Progenitor cell of endocrine pancreas (in vitro differentiated cells): ENCODE measurements around the gene IQCK. TPM values are rescaled to one million over a fixed set of nuclear protein-coding genes. Genes with fewer than 3 reads are reported as not detected.

Experiments used
- DNase-seq: peaks from one replicate; pipeline ENCODE4 v3.0.0; 2021; ENCODE audit warnings: low spot score; ENCODE audit not compliant: unreplicated experiment
- H3K27ac Mint-ChIP-seq: 2 replicates; pipeline ENCODE4 v1.8.0; 2021; ENCODE audit warnings: mild to moderate bottlenecking, moderate library complexity, mixed read lengths
- H3K27me3 Mint-ChIP-seq: 2 replicates; pipeline ENCODE4 v1.8.0; 2021; ENCODE audit warnings: mixed read lengths
- H3K36me3 Mint-ChIP-seq: 2 replicates; pipeline ENCODE4 v1.8.0; 2022; ENCODE audit warnings: mixed read lengths; ENCODE audit not compliant: insufficient read depth
- H3K4me1 Mint-ChIP-seq: 2 replicates; pipeline ENCODE4 v1.8.0; 2021; ENCODE audit warnings: low read depth, mixed read lengths
- H3K4me3 Mint-ChIP-seq: 2 replicates; pipeline ENCODE4 v1.8.0; 2021; ENCODE audit warnings: low read depth, mild to moderate bottlenecking, moderate library complexity, mixed read lengths
- H3K9me3 Mint-ChIP-seq: 2 replicates; pipeline ENCODE4 v1.8.0; 2021; ENCODE audit warnings: low read depth, mixed read lengths
- CTCF ChIP-seq: fragments of 200-600 bp; sonication (generic); IDR thresholded peaks from one replicate; pipeline ENCODE4 v1.5.0; 2021; ENCODE audit warnings: antibody characterized with exemption, mild to moderate bottlenecking; ENCODE audit not compliant: unreplicated experiment
- total RNA-seq: library from RNA; stranded (reverse); gene quantifications from 2 replicates; pipeline ENCODE4 v1.2.1, GENCODE V29; 2021

The IQCK gene
- total RNA-seq, 1 donor from 2014 or later, result 33.2 TPM

- Mint-ChIP-seq H3K27ac (peak overlapping the region; percentile 70), H3K4me3 (no peak overlapping the region), H3K36me3 (no peaks in the 10 kb centered on the region), H3K9me3 (no peaks in the 10 kb centered on the region), H3K27me3 (no peaks in the 10 kb centered on the region), H3K4me1 (peaks cover 38% of the 10 kb centered on the region)
- no peak for DNase-seq
- no peak for TF ChIP-seq CTCF
Observed at GRCh38 chr16:19753815-19754643, 36.0 kb downstream of the IQCK start.

- H3K27me3 Mint-ChIP-seq, result no peaks in the 10 kb centered on the region
- peak overlapping the region; percentile 70 for H3K27ac Mint-ChIP-seq
- TF ChIP-seq CTCF, result no peak
- H3K4me3 Mint-ChIP-seq, result no peak overlapping the region
- DNase-seq, result no peak
- no peaks in the 10 kb centered on the region for H3K9me3 Mint-ChIP-seq
- peaks cover 32% of the 10 kb centered on the region for H3K4me1 Mint-ChIP-seq
- H3K36me3 Mint-ChIP-seq, result no peaks in the 10 kb centered on the region
Observed at GRCh38 chr16:19754644-19755036, 36.6 kb downstream of the IQCK start.

GRCh38 chr16:19755268-19755667 lies 37.2 kb downstream of the IQCK start:
- no peaks in the 10 kb centered on the region for H3K9me3 Mint-ChIP-seq
- DNase-seq, result no peak
- TF ChIP-seq CTCF, result no peak
- no peak overlapping the region for H3K4me3 Mint-ChIP-seq
- no peak overlapping the region for H3K27ac Mint-ChIP-seq
- H3K4me1 Mint-ChIP-seq, result peaks cover 31% of the 10 kb centered on the region
- no peaks in the 10 kb centered on the region for H3K27me3 Mint-ChIP-seq
- H3K36me3 Mint-ChIP-seq, result no peaks in the 10 kb centered on the region

- no peaks in the 10 kb centered on the region for H3K9me3 Mint-ChIP-seq
- peak overlapping the region; percentile 73 for H3K27ac Mint-ChIP-seq
- TF ChIP-seq CTCF, result no peak
- no peak overlapping the region for H3K4me3 Mint-ChIP-seq
- peaks cover 25% of the 10 kb centered on the region for H3K4me1 Mint-ChIP-seq
- DNase-seq, result no peak
- no peaks in the 10 kb centered on the region for H3K36me3 Mint-ChIP-seq
- no peaks in the 10 kb centered on the region for H3K27me3 Mint-ChIP-seq
Observed at GRCh38 chr16:19757026-19757425, 39.0 kb downstream of the IQCK start.

- Mint-ChIP-seq H3K4me3 (peak overlapping the region; percentile 1), H3K4me1 (peaks cover 25% of the 10 kb centered on the region), H3K36me3 (no peaks in the 10 kb centered on the region), H3K27me3 (no peaks in the 10 kb centered on the region), H3K27ac (peak overlapping the region; percentile 24), H3K9me3 (no peaks in the 10 kb centered on the region)
- no peak for DNase-seq
- no peak for TF ChIP-seq CTCF
Observed at GRCh38 chr16:19757762-19758595, 39.9 kb downstream of the IQCK start.
